Activated CD4-positive, alpha-beta T cell treated with anti-CD3 and anti-CD28 coated beads, Interleukin-2, amount 10 ng/mL, durations not matched to agents 24 days and 14 days (primary cell): ENCODE data around the gene ZNF598. TPM values are rescaled to one million over a fixed set of nuclear protein-coding genes. Genes with fewer than 3 reads are reported as not detected.
"Not testable (repeated sequence)": the region's sequence is repeated elsewhere in the genome, so short reads cannot be mapped to it uniquely, and the experiment has no call there.

Experiments used
- DNase-seq: peaks from one replicate; pipeline ENCODE4 v3.0.0; 2022
- H3K27ac Mint-ChIP-seq: one replicate; pipeline ENCODE4 v1.8.0; 2022; ENCODE audit warnings: mild to moderate bottlenecking, mixed read lengths
- H3K27me3 Mint-ChIP-seq: one replicate; pipeline ENCODE4 v1.8.0; 2022; ENCODE audit warnings: mixed read lengths
- H3K36me3 Mint-ChIP-seq: one replicate; pipeline ENCODE4 v1.8.0; 2022; ENCODE audit warnings: low read depth, mild to moderate bottlenecking, mixed read lengths
- H3K4me1 Mint-ChIP-seq: one replicate; pipeline ENCODE4 v1.8.0; 2021; ENCODE audit warnings: mixed read lengths
- H3K4me3 Mint-ChIP-seq: one replicate; pipeline ENCODE4 v1.8.0; 2022; ENCODE audit warnings: mild to moderate bottlenecking, moderate library complexity, mixed read lengths
- H3K9me3 Mint-ChIP-seq: one replicate; pipeline ENCODE4 v1.8.0; 2021; ENCODE audit warnings: mixed read lengths
- intact Hi-C: fragments of 100-400 bp; cut with micrococcal nuclease; formaldehyde crosslinking; loops from one replicate; pipeline ENCODE4 v1.15.1; 2023
- total RNA-seq: library from RNA; stranded (reverse); gene quantifications from 2 replicates; pipeline ENCODE4 v1.2.3, GENCODE V29; 2022

The ZNF598 gene
- total RNA-seq, 1 donor from 2014 or later: 99.0 TPM

- intact Hi-C loops: loop anchor here (5.0 kb wide), 1 partner anchor 34 kb away; the partner anchor contains the start of gene ZNF598
- H3K9me3 Mint-ChIP-seq: no peaks in the 10 kb centered on the region
- DNase-seq: no peak
- no peak overlapping the region for H3K27ac Mint-ChIP-seq
- H3K4me1 Mint-ChIP-seq: peaks cover 16% of the 10 kb centered on the region
- H3K4me3 Mint-ChIP-seq: peak overlapping the region; percentile 9
- H3K27me3 Mint-ChIP-seq: no peaks in the 10 kb centered on the region
- peaks cover 28% of the 10 kb centered on the region for H3K36me3 Mint-ChIP-seq
Observed at GRCh38 chr16:1973461-1974156, 36.0 kb downstream of the ZNF598 start.

DNA sequence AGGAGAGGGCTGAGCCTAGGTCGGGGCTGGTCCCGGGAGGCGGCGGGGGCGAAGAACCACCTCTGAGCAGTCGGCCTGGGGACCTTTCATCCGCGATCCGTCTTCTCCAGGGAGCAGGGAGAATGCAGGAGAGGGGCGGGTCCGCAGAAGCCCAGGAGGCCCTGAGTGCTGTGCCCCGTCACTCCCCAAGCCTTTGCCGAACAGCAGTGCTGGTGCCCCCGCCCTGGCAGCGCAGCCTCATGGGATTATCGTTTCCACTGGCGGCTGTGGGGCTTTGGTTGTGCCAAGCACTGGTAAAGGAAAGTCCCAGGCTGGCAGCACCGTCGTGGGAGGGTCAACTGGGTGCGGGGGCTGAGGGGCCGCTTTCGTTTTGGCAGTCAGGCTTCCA is 37.1 kb downstream of the ZNF598 start:
- H3K27ac Mint-ChIP-seq: peak overlapping the region; percentile 95
- intact Hi-C loops: loop anchor here (1.0 to 5.0 kb wide), 3 partner anchors 8 to 35 kb away; partner anchors contain the start of genes RPS2 and ZNF598
- H3K4me1 Mint-ChIP-seq: peaks cover 16% of the 10 kb centered on the region
- H3K9me3 Mint-ChIP-seq: no peaks in the 10 kb centered on the region
- peak; percentile 74 for DNase-seq
- peaks cover 24% of the 10 kb centered on the region for H3K36me3 Mint-ChIP-seq
- H3K4me3 Mint-ChIP-seq: peak overlapping the region; percentile 99
- no peaks in the 10 kb centered on the region for H3K27me3 Mint-ChIP-seq

GRCh38 chr16:1971796-1972489 is 37.7 kb downstream of the ZNF598 start, which contains the start of gene TBL3:
Gene TBL3 (plus strand): TSS chr16:1972053. CDS start chr16:1972165, 112 bp downstream.
- Mint-ChIP-seq H3K4me1 (peaks cover 17% of the 10 kb centered on the region), H3K27ac (peak within 1 kb of the TSS; percentile 95), H3K36me3 (peaks cover 23% of the 10 kb centered on the region), H3K27me3 (no peaks in the 10 kb centered on the region), H3K9me3 (no peaks in the 10 kb centered on the region), H3K4me3 (peak within 1 kb of the TSS; percentile 99)
- peak; percentile 99 for DNase-seq
- intact Hi-C loops: loop anchor here (1.0 to 5.0 kb wide), 3 partner anchors 8 to 35 kb away; partner anchors contain the start of genes RPS2 and ZNF598

DNA sequence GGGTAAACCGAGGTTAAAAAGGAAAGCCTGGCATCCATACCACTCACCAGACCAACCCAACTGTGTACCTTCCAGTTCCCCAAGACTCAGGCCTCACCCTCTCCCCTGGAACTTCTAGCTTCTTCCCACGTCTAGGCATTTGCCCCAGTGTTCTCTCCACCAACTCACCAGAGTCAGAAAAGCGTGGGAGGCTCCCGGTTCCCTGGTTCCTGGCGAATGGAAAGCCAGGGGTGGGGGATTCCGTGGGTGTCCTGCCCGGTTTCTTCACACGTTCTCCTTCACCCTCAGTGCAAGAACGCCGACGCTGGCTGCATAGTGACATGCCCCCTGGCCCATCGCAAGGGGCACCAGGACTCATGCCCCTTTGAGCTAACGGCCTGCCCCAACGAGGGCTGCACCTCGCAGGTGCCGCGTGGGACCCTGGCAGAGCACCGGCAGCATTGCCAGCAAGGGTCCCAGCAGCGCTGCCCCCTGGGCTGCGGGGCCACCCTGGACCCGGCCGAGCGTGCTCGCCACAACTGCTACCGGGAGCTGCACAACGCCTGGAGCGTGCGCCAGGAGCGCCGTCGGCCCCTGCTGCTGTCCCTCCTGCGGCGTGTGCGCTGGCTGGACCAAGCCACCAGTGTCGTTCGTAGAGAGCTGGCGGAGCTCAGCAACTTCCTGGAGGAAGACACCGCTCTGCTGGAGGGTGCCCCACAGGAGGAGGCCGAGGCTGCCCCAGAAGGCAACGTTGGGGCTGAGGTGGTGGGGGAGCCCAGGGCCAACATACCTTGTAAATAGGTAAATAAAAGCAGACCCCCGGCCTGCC is 41.3 kb downstream of the ZNF598 start:
- Mint-ChIP-seq H3K27ac (no peak overlapping the region), H3K4me3 (no peak overlapping the region), H3K36me3 (peaks cover 30% of the 10 kb centered on the region), H3K27me3 (no peaks in the 10 kb centered on the region), H3K4me1 (peaks cover 26% of the 10 kb centered on the region), H3K9me3 (no peaks in the 10 kb centered on the region)
- intact Hi-C loops: no loop called here
- no peak for DNase-seq

DNA sequence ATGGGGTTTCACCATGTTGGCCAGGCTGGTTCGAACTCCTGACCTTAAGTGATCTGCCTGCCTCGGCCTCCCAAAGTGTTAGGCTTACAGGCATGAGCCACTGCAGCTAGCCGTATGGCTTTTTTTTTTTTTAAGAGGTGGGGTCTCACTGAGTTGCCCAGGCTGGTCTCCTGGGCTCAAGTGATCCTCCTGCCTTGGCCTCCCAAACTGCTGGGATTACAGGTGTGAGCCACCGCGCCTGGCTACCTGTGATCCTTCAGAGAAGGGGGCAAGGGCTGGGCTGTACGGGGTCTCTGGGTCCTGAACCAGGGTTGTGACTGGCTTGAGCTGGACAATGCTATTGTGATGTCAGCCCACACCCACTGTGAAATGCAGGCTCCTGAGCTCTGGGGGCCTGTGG is 43.2 kb downstream of the ZNF598 start, which contains the start of gene RNF151:
TSS of gene RNF151 (plus strand) at position 397 of the 400 bp plus-strand sequence. CDS start 26 bp downstream, outside the sequence.
- intact Hi-C loops: no loop called here
- DNase-seq: no peak
- H3K4me3 Mint-ChIP-seq: peak within 1 kb of the TSS; percentile 99
- H3K27me3 Mint-ChIP-seq: no peaks in the 10 kb centered on the region
- peak within 1 kb of the TSS; percentile 97 for H3K27ac Mint-ChIP-seq
- peaks cover 24% of the 10 kb centered on the region for H3K4me1 Mint-ChIP-seq
- H3K9me3 Mint-ChIP-seq: no peaks in the 10 kb centered on the region
- peaks cover 41% of the 10 kb centered on the region for H3K36me3 Mint-ChIP-seq

GRCh38 chr16:1965396-1966001 is 44.1 kb downstream of the ZNF598 start:
- Mint-ChIP-seq H3K9me3 (no peaks in the 10 kb centered on the region), H3K4me1 (peaks cover 26% of the 10 kb centered on the region), H3K27ac (peak overlapping the region; percentile 97), H3K27me3 (no peaks in the 10 kb centered on the region), H3K4me3 (peak overlapping the region; percentile 99), H3K36me3 (peaks cover 47% of the 10 kb centered on the region)
- intact Hi-C loops: loop anchor here (2.0 kb wide), 1 partner anchor 25 kb away; no protein-coding TSS in a partner anchor
- DNase-seq: no peak

DNA sequence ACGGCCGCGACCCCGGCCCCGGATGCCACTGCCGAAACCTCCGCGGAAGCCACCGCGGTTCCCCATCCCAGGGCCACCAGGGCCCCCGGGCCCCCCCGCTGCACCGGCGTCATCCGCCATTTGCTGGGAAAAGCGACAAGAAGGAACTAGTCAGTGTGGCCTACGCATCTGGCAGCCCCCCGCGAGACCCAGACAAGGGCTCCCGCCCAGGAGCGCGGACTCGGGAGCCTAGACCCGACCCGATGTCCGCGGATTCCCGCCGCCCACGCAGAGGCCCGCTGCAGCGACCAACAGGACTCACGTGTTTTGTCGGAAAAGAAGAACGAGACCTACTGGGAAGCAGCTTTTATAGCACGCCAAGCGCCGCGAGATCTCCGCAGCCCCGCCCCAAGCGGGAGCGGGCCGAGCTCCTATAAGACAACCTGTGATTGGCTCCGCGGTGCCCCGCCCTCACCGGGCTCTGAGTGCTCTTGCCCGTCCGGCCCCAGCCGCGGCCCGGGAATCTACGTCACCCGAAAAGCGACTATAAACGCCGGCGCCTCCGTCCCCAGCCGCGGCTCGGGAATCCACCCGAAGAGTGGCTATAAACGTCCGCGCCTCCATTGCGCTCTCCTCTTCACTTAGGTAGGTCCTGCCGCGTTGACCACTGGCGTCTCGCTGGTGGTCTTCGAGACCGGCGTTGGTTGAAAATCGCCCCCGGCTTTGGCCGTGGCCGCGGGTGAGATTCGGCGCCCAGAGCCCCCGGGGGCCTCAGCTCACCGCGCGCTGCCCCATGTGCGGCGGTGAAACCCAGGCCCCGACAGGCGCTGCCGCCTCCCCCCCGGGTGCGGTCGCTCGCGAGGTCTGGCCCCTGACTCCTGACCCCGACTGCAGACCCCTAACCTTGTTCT is 44.9 kb downstream of the ZNF598 start, which contains the start of gene RPS2:
TSS of gene RPS2 (minus strand) at position 321 of the 890 bp plus-strand sequence. CDS start at position 120, 201 bp downstream.
- H3K4me1 Mint-ChIP-seq: peaks cover 31% of the 10 kb centered on the region
- peak; percentile 100 for DNase-seq
- H3K4me3 Mint-ChIP-seq: peak within 1 kb of the TSS; percentile 99
- H3K9me3 Mint-ChIP-seq: no peaks in the 10 kb centered on the region
- peaks cover 54% of the 10 kb centered on the region for H3K36me3 Mint-ChIP-seq
- intact Hi-C loops: loop anchor here (1.0 to 2.0 kb wide), 3 partner anchors 8 to 26 kb away; partner anchors contain the start of genes MSRB1 and TBL3
- peak within 1 kb of the TSS; percentile 97 for H3K27ac Mint-ChIP-seq
- no peaks in the 10 kb centered on the region for H3K27me3 Mint-ChIP-seq

- peaks cover 33% of the 10 kb centered on the region for H3K4me1 Mint-ChIP-seq
- no peaks in the 10 kb centered on the region for H3K9me3 Mint-ChIP-seq
- DNase-seq: peak; percentile 83
- peaks cover 55% of the 10 kb centered on the region for H3K36me3 Mint-ChIP-seq
- intact Hi-C loops: loop anchor here (1.0 to 2.0 kb wide), 3 partner anchors 8 to 27 kb away; partner anchors contain the start of genes MSRB1 and TBL3
- H3K27me3 Mint-ChIP-seq: no peaks in the 10 kb centered on the region
- peak overlapping the region; percentile 99 for H3K4me3 Mint-ChIP-seq
- H3K27ac Mint-ChIP-seq: peak overlapping the region; percentile 97
Observed at GRCh38 chr16:1963806-1964505, 45.7 kb downstream of the ZNF598 start.

- DNase-seq, intact Hi-C loops, H3K27me3 Mint-ChIP-seq, H3K9me3 Mint-ChIP-seq: not testable (repeated sequence)
- peaks cover 55% of the 10 kb centered on the region for H3K36me3 Mint-ChIP-seq
- H3K27ac Mint-ChIP-seq: peak overlapping the region; percentile 97
- peaks cover 34% of the 10 kb centered on the region for H3K4me1 Mint-ChIP-seq
- peak overlapping the region; percentile 99 for H3K4me3 Mint-ChIP-seq
Observed at GRCh38 chr16:1962161-1963153, 47.2 kb downstream of the ZNF598 start.

- Mint-ChIP-seq H3K27me3 (no peaks in the 10 kb centered on the region), H3K4me3 (peak overlapping the region; percentile 68), H3K27ac (peak overlapping the region; percentile 63), H3K9me3 (no peaks in the 10 kb centered on the region), H3K36me3 (peaks cover 55% of the 10 kb centered on the region), H3K4me1 (peaks cover 35% of the 10 kb centered on the region)
- DNase-seq: no peak
- intact Hi-C loops: no loop called here
Observed at GRCh38 chr16:1961651-1962067, 48.0 kb downstream of the ZNF598 start.
